Measurements from ENCODE around the gene KCNJ6. TPM values are rescaled to one million over a fixed set of nuclear protein-coding genes. Genes with fewer than 3 reads are reported as not detected.
"Not testable (repeated sequence)": the region's sequence is repeated elsewhere in the genome, so short reads cannot be mapped to it uniquely, and the experiment has no call there.

The KCNJ6 gene
- total RNA-seq, 2 experiments from 2014 or later = not detected

DNA sequence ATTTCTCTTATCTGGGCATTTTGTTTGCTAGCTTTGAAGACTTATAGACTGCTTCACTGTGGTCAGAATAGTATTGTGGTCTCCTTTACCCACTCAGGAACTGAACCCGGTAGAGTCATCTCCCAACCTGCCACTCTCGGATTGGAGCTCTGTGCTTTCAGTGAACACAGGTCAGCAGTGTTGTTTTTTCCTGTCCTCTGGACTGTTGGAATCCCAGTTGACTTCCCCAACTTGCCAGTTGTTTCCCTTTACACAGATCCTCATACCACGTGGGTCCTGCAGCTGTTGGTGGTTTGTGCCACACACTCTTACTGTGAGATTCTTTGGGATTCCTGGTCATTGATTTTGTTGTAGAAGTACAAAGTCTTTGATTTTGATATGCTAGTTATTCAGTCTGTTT lies 335.6 kb downstream of the KCNJ6 start:
- intact Hi-C loops (cut with micrococcal nuclease) = no loop called here
- CTCF ChIA-PET = no interaction called here
- no peak overlapping the region for H3K4me3 Mint-ChIP-seq

DNA sequence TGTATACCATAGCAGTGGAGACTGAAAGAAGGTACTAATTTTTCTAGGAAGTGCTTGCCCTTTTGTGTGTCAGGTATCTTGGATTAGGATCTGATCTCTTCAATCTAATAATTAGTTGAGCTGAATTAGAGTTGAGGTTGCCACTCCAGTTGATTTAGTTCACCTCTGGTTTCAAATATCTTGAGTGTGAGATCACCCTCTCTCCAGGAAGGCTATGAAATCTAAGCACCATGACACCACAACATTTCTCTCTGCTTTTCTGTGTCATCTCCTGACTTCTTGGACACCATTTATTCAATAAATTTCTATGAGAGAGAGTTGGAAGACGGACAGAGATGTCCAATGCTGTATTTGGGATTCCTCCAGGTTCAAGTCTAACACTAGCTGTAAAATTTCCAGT lies 336.9 kb downstream of the KCNJ6 start:
- intact Hi-C loops (cut with micrococcal nuclease) = no loop called here
- H3K27me3 Mint-ChIP-seq = peaks cover 7% of the 10 kb centered on the region
- POLR2A ChIA-PET = no interaction called here

More for the DNA sequence above, 335.6 kb downstream of the KCNJ6 start:
- Mint-ChIP-seq H3K27ac (no peak overlapping the region), H3K9me3 (peaks cover 19% of the 10 kb centered on the region), H3K4me1 (ENCODE audit: low read depth) (no peaks in the 10 kb centered on the region), H3K36me3 (peaks cover 6% of the 10 kb centered on the region), H3K27me3 (peaks cover 7% of the 10 kb centered on the region)
- no peak for DNase-seq
- POLR2A ChIA-PET = no interaction called here

DNA sequence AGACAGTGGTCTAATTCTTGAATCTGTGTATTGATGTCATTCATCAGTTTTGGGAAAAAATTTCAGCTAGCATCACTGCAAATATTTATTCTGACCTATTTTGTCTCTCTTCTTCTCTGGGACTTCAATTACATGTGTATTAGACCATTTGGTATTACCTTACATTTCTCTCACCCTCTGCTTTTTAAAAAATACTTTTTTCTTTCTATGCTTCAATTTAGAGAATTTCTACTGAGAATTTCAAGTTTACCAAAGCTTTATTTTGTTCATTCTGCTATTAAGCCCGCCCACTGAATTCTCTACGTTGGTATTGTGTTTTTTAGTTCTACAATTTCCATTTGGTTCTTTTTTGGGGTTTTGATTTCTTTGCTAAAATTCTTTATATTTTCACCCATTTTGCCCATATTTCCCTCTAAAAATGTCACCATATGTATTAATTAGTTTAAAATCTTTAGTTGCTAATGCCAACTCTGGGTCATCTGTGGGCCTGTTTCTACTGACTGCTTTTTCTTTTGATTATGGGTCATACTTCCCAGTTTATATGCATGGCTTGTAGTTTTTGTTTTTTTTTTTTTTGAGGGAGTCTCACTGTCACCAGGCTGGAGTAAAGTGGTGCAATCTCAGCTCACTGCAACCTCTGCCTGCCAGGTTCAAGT lies 337.7 kb downstream of the KCNJ6 start:
- Mint-ChIP-seq H3K4me1 (ENCODE audit: low read depth) (no peaks in the 10 kb centered on the region), H3K4me3 (no peak overlapping the region), H3K27ac (no peak overlapping the region), H3K27me3 (peaks cover 7% of the 10 kb centered on the region), H3K36me3 (peaks cover 6% of the 10 kb centered on the region), H3K9me3 (peaks cover 19% of the 10 kb centered on the region)
- ChIA-PET CTCF (no interaction called here), POLR2A (no interaction called here)
- intact Hi-C loops (cut with micrococcal nuclease) = no loop called here
- no peak for DNase-seq

More for the DNA sequence above, 336.9 kb downstream of the KCNJ6 start:
- no peak overlapping the region for H3K4me3 Mint-ChIP-seq
- no peak overlapping the region for H3K27ac Mint-ChIP-seq
- CTCF ChIA-PET = no interaction called here
- H3K36me3 Mint-ChIP-seq = peaks cover 6% of the 10 kb centered on the region
- DNase-seq = no peak
- H3K4me1 Mint-ChIP-seq (ENCODE audit: low read depth) = no peaks in the 10 kb centered on the region
- peaks cover 19% of the 10 kb centered on the region for H3K9me3 Mint-ChIP-seq

DNA sequence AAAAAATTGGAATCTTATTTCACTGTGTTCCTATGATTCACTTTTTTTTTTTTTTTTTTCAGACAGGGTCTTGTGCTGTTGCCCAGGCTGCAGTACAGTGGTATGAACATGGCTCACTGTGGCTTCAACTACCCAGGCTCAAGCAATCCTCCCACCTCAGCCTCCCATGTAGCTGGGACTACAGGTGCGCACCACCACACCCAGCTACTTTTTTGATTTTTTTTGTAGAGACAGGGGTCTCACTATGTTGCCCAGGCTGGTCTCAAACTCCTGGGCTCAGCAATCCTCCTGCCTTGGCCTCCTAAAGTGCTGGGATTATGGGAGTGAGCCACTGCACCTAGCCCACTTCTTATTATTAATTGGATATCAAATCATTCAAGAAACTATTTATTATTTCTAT lies 339.3 kb downstream of the KCNJ6 start:
- H3K36me3 Mint-ChIP-seq; H3K4me3 Mint-ChIP-seq; H3K4me1 Mint-ChIP-seq (ENCODE audit: low read depth); POLR2A ChIA-PET; CTCF ChIA-PET; H3K27me3 Mint-ChIP-seq; intact Hi-C loops (cut with micrococcal nuclease); H3K27ac Mint-ChIP-seq; DNase-seq: not testable (repeated sequence)
- peaks cover 19% of the 10 kb centered on the region for H3K9me3 Mint-ChIP-seq

DNA sequence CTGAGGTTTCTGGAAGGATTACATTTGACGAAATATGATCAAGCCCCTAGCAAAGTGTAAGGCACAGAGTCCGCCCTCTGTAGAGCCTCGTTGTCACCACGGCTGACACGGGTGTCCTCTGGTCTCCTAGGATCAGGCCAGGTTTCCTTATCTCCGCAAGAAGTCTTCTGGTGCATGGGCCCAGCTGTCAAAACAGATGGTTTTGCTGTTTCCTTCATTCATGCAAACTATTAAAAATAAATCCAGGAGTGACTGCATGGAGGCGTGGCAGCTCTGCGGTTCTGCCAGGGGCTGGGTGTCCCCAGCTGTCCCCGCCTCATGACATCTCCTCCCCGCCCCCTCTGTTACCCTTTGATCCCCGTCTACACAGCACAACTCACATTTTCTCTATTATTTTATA lies 340.7 kb downstream of the KCNJ6 start:
- H3K4me3 Mint-ChIP-seq = no peak overlapping the region
- CTCF ChIA-PET = interaction anchor here (0.6 to 3.1 kb wide), 2 partner anchors 12 to 915 kb away, joined by 3 to 15 read pairs; no protein-coding TSS in a partner anchor
- H3K27ac Mint-ChIP-seq = no peak overlapping the region
- intact Hi-C loops (cut with micrococcal nuclease) = no loop called here
- H3K4me1 Mint-ChIP-seq (ENCODE audit: low read depth) = no peaks in the 10 kb centered on the region
- H3K36me3 Mint-ChIP-seq = peaks cover 6% of the 10 kb centered on the region
- H3K9me3 Mint-ChIP-seq = peaks cover 19% of the 10 kb centered on the region
- H3K27me3 Mint-ChIP-seq = peaks cover 4% of the 10 kb centered on the region
- POLR2A ChIA-PET = no interaction called here
- no peak for DNase-seq

DNA sequence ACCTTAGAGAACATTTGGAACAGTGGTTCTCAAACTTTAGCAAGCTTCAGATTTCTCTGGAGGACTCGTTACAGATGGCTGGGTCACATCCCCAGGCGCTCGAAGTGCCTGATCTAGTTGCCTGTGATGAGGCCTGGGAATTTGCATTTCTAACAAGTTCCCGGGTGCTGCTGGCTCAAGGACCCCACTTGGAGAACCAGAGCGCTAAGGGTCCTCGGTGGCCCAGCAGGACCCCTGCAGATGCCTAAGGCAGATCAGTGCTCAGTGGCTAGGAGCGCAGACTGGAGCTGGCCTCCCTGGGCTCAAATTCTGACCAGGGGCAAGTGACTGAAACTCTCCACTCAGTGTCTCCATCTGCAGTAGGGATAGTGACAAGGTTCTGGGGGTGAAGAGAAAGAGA lies 341.5 kb downstream of the KCNJ6 start:
- peaks cover 19% of the 10 kb centered on the region for H3K9me3 Mint-ChIP-seq
- no peaks in the 10 kb centered on the region for H3K4me1 Mint-ChIP-seq (ENCODE audit: low read depth)
- peaks cover 2% of the 10 kb centered on the region for H3K27me3 Mint-ChIP-seq
- peaks cover 6% of the 10 kb centered on the region for H3K36me3 Mint-ChIP-seq
- ChIA-PET POLR2A (no interaction called here), CTCF (interaction anchor here (3.1 kb wide), 1 partner anchor 11 kb away, joined by 15 read pairs; no protein-coding TSS in a partner anchor)
- DNase-seq = no peak
- no peak overlapping the region for H3K27ac Mint-ChIP-seq
- intact Hi-C loops (cut with micrococcal nuclease) = no loop called here
- no peak overlapping the region for H3K4me3 Mint-ChIP-seq

DNA sequence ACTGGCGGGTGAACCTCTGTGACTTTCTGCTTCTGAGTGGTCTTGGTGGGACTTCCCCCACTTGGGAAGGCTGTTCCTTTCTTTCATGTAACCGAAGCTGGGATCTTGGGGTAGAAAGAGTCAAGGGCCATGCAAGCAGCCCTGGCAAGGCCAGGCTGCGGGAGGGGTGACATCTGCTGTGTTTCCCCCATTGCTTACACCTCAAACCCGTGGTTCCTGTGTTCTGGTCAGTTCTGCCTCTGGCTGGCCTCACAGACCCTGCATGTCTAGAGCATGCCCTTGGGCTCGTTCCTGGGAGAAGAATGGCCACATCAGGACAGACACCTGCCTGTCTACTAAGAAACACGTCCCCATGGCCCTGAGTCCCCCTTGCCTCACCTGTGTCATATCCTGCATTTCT lies 341.9 kb downstream of the KCNJ6 start:
- Mint-ChIP-seq H3K4me3 (no peak overlapping the region), H3K27ac (no peak overlapping the region), H3K27me3 (peaks cover 2% of the 10 kb centered on the region), H3K4me1 (ENCODE audit: low read depth) (no peaks in the 10 kb centered on the region), H3K36me3 (peaks cover 6% of the 10 kb centered on the region), H3K9me3 (peaks cover 15% of the 10 kb centered on the region)
- CTCF ChIA-PET = interaction anchor here (3.1 kb wide), 1 partner anchor 10 kb away, joined by 15 read pairs; no protein-coding TSS in a partner anchor
- POLR2A ChIA-PET = no interaction called here
- intact Hi-C loops (cut with micrococcal nuclease) = no loop called here
- DNase-seq = no peak

DNA sequence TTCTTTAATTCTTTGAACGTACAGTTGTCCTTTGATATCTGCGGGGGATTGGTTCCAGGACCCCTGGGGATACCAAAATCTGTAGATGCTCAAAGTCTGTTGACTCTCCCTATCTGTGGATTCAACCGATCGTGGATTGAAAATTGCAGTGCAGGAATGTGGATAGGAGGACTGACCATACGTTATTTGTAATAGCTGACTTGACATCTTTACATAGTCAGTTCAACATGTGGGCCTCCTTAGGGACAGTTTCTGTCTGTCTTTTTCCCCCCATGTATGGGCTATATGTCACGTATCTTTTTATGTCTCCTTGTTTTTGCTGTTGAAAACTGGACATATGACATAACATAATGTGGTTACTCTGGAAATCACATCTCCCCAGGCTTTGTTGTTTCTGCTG lies 344.8 kb downstream of the KCNJ6 start:
- H3K27me3 Mint-ChIP-seq = no peaks in the 10 kb centered on the region
- intact Hi-C loops (cut with micrococcal nuclease) = no loop called here
- POLR2A ChIA-PET = no interaction called here

DNA sequence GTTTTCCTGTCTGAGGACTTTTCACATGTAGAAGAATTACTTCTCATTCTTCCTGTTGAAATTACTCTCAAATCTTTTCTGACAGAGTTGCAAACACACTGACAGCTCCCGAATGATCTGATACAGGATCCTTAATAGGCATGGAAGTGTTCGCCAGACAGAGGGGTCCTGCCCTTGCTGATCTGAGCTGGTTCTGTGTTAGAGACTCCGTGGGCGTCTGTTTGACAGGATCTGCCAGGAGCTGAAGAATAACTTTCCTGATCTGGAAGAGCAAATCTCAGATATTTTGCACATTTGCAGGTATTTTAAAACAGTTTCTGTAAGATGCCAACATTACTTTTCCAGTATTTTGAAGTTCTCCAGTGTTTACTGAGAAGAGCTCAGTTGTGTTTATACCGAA lies 347.3 kb downstream of the KCNJ6 start:
- H3K27me3 Mint-ChIP-seq = no peaks in the 10 kb centered on the region
- ChIA-PET CTCF (no interaction called here), POLR2A (no interaction called here)
- peaks cover 19% of the 10 kb centered on the region for H3K4me1 Mint-ChIP-seq (ENCODE audit: low read depth)
- no peak overlapping the region for H3K27ac Mint-ChIP-seq
- intact Hi-C loops (cut with micrococcal nuclease) = loop anchor here (10.0 kb wide), 2 partner anchors 344 to 1776 kb away; partner anchors contain the start of gene HMGN1
- no peaks in the 10 kb centered on the region for H3K36me3 Mint-ChIP-seq
- H3K9me3 Mint-ChIP-seq = no peaks in the 10 kb centered on the region
- no peak for DNase-seq
- no peak overlapping the region for H3K4me3 Mint-ChIP-seq

More for the DNA sequence above, 344.8 kb downstream of the KCNJ6 start:
- CTCF ChIA-PET = no interaction called here
- Mint-ChIP-seq H3K36me3 (no peaks in the 10 kb centered on the region), H3K9me3 (no peaks in the 10 kb centered on the region), H3K4me1 (ENCODE audit: low read depth) (no peaks in the 10 kb centered on the region), H3K27ac (no peak overlapping the region), H3K4me3 (no peak overlapping the region)
- no peak for DNase-seq

DNA sequence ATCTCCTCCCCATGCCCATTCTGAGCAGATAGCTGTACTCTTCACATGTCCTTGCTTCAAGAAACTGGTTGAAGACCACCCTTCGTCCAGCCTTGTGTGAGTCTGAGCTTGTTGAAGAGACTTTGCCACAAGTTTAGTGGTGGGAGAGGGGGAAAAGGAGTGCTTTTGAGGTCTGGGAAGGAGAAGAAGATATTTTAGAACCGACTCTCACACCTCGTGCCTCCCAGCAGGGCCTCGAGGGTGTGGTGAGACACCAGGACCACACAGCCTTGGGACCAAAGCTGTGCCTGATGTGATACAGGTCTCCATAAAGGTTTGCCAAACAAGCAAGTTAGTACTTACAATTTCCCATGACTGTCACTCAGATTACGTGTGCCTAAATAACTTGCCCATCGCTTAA lies 347.8 kb downstream of the KCNJ6 start:
- H3K36me3 Mint-ChIP-seq = no peaks in the 10 kb centered on the region
- no peak overlapping the region for H3K27ac Mint-ChIP-seq
- CTCF ChIA-PET = no interaction called here

DNA sequence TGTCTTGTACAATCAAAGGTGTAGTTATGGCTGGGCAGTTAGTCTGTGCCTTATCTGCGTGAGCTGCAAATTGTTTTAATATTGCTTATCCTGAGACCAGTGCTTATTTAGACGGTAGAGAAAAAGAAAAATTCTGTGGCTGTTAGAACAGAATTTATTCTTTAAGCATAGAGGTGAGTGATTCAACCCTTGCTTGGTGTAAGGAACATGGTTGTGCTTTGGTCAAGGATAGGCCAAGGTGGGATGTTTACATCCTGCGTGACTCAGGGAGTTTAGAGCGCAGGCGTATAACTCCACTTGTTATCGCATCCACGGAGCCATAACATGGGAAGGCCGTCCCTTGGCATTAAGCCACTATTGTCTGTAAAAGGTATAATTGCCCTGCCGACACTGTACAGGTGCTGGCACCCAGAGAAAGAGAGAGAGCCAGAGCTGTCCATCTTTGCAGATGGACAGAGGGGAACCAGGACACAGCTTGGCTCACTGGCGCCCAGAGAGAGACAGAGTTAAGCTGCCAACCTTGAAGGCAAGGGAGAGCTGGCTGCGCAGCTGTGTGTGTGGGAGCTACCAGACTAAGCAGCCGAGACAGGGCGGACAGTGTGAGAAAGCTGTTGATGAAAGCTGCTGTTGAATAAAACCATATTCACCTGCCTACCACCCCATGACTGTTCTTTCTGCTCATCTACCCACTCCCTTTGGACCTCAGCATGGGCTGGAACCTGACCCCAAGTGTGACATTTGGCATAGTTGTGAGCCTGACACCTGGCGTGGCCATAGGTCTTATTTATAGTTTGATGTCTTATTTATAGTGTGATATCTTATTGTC lies 349.3 kb downstream of the KCNJ6 start:
- Mint-ChIP-seq H3K4me1 (ENCODE audit: low read depth) (peaks cover 25% of the 10 kb centered on the region), H3K36me3 (no peaks in the 10 kb centered on the region), H3K27ac (no peak overlapping the region), H3K27me3 (no peaks in the 10 kb centered on the region), H3K4me3 (no peak overlapping the region), H3K9me3 (no peaks in the 10 kb centered on the region)
- intact Hi-C loops (cut with micrococcal nuclease) = loop anchor here (10.0 kb wide), 2 partner anchors 342 to 1778 kb away; partner anchors contain the start of gene HMGN1
- POLR2A ChIA-PET = no interaction called here
- CTCF ChIA-PET = interaction anchor here (0.6 to 0.7 kb wide), 2 partner anchors 141 to 517 kb away, joined by 3 read pairs; no protein-coding TSS in a partner anchor
- DNase-seq = no peak

More for the DNA sequence above, 347.8 kb downstream of the KCNJ6 start:
- H3K4me1 Mint-ChIP-seq (ENCODE audit: low read depth) = peaks cover 19% of the 10 kb centered on the region
- no peaks in the 10 kb centered on the region for H3K27me3 Mint-ChIP-seq
- H3K9me3 Mint-ChIP-seq = no peaks in the 10 kb centered on the region
- POLR2A ChIA-PET = no interaction called here
- no peak overlapping the region for H3K4me3 Mint-ChIP-seq
- intact Hi-C loops (cut with micrococcal nuclease) = loop anchor here (10.0 kb wide), 2 partner anchors 344 to 1776 kb away; partner anchors contain the start of gene HMGN1
- no peak for DNase-seq

DNA sequence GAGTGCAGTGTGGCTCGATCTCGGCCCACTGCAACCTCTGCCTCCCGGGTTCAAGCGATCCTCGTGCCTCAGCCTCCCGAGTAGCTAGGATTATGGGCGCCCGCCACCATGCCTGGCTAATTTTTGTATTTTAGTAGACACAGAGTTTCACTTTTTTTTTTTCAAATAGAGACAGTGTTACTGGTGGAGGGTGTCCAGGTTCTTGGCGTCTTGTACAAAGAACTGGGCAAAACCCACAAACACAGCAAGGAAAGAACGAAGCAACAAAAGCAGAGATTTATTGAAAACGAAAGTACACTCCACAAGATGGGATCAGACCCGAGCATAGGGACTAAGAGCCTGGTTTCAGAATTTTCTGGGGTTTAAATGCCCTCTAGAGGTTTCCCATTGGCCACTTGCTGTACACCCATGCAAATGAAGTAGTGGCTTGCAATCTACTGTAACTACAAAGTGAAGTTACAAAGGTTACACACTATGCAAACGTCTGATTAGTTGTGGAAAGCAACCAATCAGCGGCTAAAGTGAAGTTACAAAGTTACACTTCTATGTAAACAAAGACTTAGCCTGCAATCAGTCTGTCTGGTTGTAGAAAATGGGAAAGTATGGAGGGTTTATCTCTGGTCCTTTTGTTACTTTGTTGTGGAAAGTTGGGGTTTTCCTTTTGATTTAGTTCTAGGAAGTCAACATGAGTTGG lies 350.6 kb downstream of the KCNJ6 start:
- ChIA-PET POLR2A (no interaction called here), CTCF (interaction anchor here (0.6 to 0.7 kb wide), 3 partner anchors 194 to 378 kb away, joined by 3 to 7 read pairs (median 4); no protein-coding TSS in a partner anchor)
- intact Hi-C loops (cut with micrococcal nuclease) = loop anchor here (2.0 to 10.0 kb wide), 4 partner anchors 199 to 1779 kb away; partner anchors contain the start of genes DOP1B, DYRK1A and HMGN1
- Mint-ChIP-seq H3K27me3 (no peaks in the 10 kb centered on the region), H3K4me3 (no peak overlapping the region), H3K4me1 (ENCODE audit: low read depth) (peaks cover 25% of the 10 kb centered on the region), H3K36me3 (no peaks in the 10 kb centered on the region), H3K27ac (no peak overlapping the region), H3K9me3 (no peaks in the 10 kb centered on the region)
- no peak for DNase-seq
